HepG2 (cell line): ENCODE measurements around the gene AASDHPPT.

ENCODE experiments used
- FOSL1 ChIP-seq: sonication (generic); formaldehyde crosslinking; IDR thresholded peaks from 2 replicates; pipeline ENCODE4 v1.9.0; 2021; ENCODE audit warnings: missing genetic modification reagents, borderline replicate concordance
- IKZF4 ChIP-seq: sonication (generic); formaldehyde crosslinking; IDR thresholded peaks from 2 replicates; pipeline ENCODE4 v1.5.1; 2020; ENCODE audit warnings: borderline replicate concordance, mild to moderate bottlenecking, low read depth, missing genetic modification reagents; ENCODE audit errors: not compliant biosample characterization
- NCOA5 ChIP-seq: sonication (generic); formaldehyde crosslinking; IDR thresholded peaks from 2 replicates; pipeline ENCODE4 v1.4.0; 2020; ENCODE audit warnings: missing genetic modification reagents
- RBFOX2 ChIP-seq: fragments of 200-400 bp; formaldehyde crosslinking; IDR thresholded peaks from 2 replicates; pipeline ENCODE4 v1.6.1; 2017; ENCODE audit warnings: low read depth, mild to moderate bottlenecking, low read length
- SMARCC2 ChIP-seq: fragments of 450-650 bp; IDR thresholded peaks from 2 replicates; pipeline ENCODE4 v1.6.1; 2017; ENCODE audit warnings: antibody characterized with exemption, mild to moderate bottlenecking
- ZNF550 ChIP-seq: sonication (generic); formaldehyde crosslinking; IDR thresholded peaks from 2 replicates; pipeline ENCODE4 v1.4.0; 2020; ENCODE audit warnings: mild to moderate bottlenecking, missing genetic modification reagents, borderline replicate concordance
- ZNF776 ChIP-seq: sonication (generic); formaldehyde crosslinking; IDR thresholded peaks from 2 replicates; pipeline ENCODE4 v1.4.0; 2020; ENCODE audit warnings: mild to moderate bottlenecking, missing genetic modification reagents
- TF ChIP-seq, protein P1 (sequence below): sonication (generic); formaldehyde crosslinking; IDR thresholded peaks from 2 replicates; pipeline ENCODE4 v1.4.0; 2020; ENCODE audit warnings: missing genetic modification reagents, borderline replicate concordance
- TF ChIP-seq, protein P2 (sequence below): sonication (generic); formaldehyde crosslinking; IDR thresholded peaks from 2 replicates; pipeline ENCODE4 v1.5.0; 2020; ENCODE audit warnings: mild to moderate bottlenecking, missing genetic modification reagents, moderate library complexity
- TF ChIP-seq, protein P3 (sequence below): sonication (generic); formaldehyde crosslinking; IDR thresholded peaks from 2 replicates; pipeline ENCODE4 v1.4.0; 2020; ENCODE audit warnings: missing genetic modification reagents, borderline replicate concordance

DNA sequence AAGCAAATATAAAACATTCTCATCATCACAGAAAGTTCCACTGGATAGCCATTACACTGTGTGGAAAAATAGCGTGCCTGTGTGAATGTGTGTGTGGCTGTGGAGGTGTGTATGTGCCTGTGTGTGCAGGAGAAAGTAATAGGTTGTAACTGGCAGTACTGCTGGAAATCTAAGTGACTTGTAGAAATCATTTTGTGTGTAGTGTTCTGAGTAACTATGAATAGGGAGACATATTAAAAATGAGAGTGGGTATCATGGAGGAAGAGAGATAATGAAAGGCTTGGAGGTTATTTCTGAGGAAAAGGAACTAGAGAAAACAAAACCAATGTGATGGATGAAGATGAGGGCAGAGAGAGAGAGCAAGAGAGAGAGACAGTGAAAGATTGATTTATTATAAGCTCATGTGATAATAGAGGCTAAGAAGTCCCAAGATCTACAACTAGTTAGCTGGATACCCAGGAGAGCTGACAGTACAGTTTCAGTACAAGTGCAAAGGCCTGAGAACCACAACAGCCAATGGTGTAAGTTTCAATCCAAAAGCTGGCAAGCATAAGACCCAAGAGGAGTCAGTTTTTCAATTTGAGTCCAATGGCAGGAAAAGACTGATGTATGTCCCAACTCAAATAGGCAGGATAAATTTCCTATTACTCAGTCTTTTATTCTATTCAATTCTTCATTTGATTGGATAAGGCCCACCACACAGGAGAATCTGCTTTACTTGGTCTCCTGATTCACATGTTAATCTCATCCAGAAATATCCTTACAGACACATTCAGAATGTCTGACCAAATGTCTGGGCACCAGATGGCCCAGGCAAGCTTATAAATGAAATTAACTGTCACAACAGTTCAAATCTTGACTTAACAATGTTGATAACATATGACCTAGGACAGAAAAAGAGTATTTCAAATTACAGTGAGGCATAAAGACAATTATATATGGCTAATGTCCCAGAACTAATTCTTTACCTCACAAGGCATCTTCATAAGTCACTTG, 15.2 kb upstream of the AASDHPPT start:
- no peak for TF ChIP-seq FOSL1 (CRISPR knock-in tag)
- TF ChIP-seq ZNF776 (CRISPR knock-in tag), result no peak
- TF ChIP-seq IKZF4 (CRISPR knock-in tag), result no peak
- no peak for TF ChIP-seq RBFOX2
- no peak for TF ChIP-seq NCOA5
- TF ChIP-seq, protein P1, sequence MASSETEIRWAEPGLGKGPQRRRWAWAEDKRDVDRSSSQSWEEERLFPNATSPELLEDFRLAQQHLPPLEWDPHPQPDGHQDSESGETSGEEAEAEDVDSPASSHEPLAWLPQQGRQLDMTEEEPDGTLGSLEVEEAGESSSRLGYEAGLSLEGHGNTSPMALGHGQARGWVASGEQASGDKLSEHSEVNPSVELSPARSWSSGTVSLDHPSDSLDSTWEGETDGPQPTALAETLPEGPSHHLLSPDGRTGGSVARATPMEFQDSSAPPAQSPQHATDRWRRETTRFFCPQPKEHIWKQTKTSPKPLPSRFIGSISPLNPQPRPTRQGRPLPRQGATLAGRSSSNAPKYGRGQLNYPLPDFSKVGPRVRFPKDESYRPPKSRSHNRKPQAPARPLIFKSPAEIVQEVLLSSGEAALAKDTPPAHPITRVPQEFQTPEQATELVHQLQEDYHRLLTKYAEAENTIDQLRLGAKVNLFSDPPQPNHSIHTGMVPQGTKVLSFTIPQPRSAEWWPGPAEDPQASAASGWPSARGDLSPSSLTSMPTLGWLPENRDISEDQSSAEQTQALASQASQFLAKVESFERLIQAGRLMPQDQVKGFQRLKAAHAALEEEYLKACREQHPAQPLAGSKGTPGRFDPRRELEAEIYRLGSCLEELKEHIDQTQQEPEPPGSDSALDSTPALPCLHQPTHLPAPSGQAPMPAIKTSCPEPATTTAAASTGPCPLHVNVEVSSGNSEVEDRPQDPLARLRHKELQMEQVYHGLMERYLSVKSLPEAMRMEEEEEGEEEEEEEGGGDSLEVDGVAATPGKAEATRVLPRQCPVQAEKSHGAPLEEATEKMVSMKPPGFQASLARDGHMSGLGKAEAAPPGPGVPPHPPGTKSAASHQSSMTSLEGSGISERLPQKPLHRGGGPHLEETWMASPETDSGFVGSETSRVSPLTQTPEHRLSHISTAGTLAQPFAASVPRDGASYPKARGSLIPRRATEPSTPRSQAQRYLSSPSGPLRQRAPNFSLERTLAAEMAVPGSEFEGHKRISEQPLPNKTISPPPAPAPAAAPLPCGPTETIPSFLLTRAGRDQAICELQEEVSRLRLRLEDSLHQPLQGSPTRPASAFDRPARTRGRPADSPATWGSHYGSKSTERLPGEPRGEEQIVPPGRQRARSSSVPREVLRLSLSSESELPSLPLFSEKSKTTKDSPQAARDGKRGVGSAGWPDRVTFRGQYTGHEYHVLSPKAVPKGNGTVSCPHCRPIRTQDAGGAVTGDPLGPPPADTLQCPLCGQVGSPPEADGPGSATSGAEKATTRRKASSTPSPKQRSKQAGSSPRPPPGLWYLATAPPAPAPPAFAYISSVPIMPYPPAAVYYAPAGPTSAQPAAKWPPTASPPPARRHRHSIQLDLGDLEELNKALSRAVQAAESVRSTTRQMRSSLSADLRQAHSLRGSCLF (CRISPR knock-in tag), result no peak
- TF ChIP-seq SMARCC2, result no peak
- TF ChIP-seq, protein P2, sequence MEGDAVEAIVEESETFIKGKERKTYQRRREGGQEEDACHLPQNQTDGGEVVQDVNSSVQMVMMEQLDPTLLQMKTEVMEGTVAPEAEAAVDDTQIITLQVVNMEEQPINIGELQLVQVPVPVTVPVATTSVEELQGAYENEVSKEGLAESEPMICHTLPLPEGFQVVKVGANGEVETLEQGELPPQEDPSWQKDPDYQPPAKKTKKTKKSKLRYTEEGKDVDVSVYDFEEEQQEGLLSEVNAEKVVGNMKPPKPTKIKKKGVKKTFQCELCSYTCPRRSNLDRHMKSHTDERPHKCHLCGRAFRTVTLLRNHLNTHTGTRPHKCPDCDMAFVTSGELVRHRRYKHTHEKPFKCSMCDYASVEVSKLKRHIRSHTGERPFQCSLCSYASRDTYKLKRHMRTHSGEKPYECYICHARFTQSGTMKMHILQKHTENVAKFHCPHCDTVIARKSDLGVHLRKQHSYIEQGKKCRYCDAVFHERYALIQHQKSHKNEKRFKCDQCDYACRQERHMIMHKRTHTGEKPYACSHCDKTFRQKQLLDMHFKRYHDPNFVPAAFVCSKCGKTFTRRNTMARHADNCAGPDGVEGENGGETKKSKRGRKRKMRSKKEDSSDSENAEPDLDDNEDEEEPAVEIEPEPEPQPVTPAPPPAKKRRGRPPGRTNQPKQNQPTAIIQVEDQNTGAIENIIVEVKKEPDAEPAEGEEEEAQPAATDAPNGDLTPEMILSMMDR (CRISPR knock-in tag), result no peak
- no peak for TF ChIP-seq ZNF550 (CRISPR knock-in tag)
- TF ChIP-seq, protein P3, sequence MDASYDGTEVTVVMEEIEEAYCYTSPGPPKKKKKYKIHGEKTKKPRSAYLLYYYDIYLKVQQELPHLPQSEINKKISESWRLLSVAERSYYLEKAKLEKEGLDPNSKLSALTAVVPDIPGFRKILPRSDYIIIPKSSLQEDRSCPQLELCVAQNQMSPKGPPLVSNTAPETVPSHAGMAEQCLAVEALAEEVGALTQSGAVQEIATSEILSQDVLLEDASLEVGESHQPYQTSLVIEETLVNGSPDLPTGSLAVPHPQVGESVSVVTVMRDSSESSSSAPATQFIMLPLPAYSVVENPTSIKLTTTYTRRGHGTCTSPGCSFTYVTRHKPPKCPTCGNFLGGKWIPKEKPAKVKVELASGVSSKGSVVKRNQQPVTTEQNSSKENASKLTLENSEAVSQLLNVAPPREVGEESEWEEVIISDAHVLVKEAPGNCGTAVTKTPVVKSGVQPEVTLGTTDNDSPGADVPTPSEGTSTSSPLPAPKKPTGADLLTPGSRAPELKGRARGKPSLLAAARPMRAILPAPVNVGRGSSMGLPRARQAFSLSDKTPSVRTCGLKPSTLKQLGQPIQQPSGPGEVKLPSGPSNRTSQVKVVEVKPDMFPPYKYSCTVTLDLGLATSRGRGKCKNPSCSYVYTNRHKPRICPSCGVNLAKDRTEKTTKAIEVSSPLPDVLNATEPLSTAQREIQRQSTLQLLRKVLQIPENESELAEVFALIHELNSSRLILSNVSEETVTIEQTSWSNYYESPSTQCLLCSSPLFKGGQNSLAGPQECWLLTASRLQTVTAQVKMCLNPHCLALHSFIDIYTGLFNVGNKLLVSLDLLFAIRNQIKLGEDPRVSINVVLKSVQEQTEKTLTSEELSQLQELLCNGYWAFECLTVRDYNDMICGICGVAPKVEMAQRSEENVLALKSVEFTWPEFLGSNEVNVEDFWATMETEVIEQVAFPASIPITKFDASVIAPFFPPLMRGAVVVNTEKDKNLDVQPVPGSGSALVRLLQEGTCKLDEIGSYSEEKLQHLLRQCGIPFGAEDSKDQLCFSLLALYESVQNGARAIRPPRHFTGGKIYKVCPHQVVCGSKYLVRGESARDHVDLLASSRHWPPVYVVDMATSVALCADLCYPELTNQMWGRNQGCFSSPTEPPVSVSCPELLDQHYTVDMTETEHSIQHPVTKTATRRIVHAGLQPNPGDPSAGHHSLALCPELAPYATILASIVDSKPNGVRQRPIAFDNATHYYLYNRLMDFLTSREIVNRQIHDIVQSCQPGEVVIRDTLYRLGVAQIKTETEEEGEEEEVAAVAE (CRISPR knock-in tag), result no peak
